ENCODE measurements around the gene TOX2.

DNA sequence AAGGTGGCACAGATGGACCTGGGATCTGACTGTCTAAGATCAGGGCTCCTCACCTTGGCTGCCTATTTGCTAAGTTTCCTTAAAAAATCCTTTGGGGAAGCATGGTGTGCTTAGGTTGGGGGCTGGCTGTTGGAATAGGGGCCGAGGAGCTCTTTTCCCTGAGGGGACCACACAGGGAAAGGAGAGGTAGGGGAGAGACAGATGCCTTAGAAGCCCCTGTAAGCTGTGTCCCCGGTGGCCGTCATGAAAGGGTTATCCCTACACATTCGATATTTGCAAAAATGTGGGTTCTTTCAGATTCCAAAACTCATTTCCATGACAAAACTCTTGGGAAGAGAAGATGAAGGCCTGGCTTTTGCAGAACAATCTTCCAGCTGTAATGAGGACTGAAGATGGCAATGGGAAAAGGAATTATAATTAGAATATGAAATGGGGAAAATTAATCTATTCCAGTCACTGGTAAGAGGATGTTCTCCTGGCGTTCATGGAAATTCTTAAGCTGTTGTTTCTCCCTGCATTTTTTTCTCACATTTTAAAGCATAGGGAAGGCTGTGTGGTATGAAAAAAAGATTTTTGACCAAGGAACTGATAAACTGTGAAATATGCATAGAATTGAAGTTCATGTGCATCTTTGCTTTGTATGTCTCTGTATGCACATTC lies 53.8 kb downstream of the TOX2 start:
- TF ChIP-seq, protein P1, sequence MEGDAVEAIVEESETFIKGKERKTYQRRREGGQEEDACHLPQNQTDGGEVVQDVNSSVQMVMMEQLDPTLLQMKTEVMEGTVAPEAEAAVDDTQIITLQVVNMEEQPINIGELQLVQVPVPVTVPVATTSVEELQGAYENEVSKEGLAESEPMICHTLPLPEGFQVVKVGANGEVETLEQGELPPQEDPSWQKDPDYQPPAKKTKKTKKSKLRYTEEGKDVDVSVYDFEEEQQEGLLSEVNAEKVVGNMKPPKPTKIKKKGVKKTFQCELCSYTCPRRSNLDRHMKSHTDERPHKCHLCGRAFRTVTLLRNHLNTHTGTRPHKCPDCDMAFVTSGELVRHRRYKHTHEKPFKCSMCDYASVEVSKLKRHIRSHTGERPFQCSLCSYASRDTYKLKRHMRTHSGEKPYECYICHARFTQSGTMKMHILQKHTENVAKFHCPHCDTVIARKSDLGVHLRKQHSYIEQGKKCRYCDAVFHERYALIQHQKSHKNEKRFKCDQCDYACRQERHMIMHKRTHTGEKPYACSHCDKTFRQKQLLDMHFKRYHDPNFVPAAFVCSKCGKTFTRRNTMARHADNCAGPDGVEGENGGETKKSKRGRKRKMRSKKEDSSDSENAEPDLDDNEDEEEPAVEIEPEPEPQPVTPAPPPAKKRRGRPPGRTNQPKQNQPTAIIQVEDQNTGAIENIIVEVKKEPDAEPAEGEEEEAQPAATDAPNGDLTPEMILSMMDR (IDR thresholded peaks at IDR 0.05): no peak
- no peak for TF ChIP-seq POLR2A (IDR thresholded peaks at IDR 0.05)

All from thyroid gland (tissue), 4 donors.